ENCODE data around the gene SMCR8.
A peak's percentile ranks its signal among the peaks of the same experiment; 100 is the strongest.

SMCR8 gene

GRCh38 chr17:18363101-18364049 is 48.3 kb downstream of the SMCR8 start, which contains the start of gene SHMT1:
TSS of gene SHMT1 (minus strand) at chr17:18363550. CDS start at chr17:18355981, 7,569 bp downstream.
- DNase-seq: peak; percentile 92

DNA sequence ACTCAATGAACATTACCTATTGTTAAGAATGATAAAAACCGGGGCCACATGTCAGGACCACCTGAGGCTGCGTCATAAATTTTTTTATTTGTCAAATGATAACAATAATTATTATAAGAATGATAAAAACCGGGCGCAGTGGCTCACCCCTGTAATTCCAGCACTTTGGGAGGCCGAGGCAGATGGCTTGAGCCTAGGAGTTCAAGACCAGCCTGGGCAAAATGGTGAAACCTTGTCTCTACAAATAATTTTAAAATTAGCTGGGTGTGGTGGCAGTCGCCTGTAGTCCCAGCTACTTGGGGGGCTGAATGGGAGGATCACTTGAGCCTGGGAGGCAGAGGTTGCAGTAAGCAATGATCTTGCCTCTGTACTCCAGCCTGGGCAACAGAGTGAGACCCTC is 49.1 kb downstream of the SMCR8 start:
- DNase-seq: no peak

DNA sequence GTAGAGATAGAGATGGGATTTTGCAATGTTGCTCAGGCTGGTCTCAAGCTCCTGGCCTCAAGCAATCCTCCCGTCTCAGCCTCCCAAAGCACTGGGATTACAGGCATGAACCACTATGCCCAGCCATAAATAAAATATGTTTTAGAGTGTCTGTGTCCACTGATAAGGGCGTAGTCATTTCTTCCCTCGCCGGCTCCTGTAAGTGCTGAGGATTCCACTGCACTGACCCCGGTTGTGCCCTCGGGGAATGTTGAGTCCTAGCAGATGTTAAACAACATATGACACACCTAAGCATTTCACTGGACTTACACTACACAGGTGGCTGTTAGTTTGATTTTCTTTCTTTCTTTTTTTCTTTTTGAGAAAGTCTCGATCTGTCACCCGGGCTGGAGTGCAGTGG is 53.9 kb downstream of the SMCR8 start:
- peak; percentile 6 for DNase-seq

GRCh38 chr17:18370761-18371160 is 55.7 kb downstream of the SMCR8 start:
- DNase-seq: no peak

GRCh38 chr17:18371455-18371854 is 56.4 kb downstream of the SMCR8 start:
- no peak for DNase-seq

DNA sequence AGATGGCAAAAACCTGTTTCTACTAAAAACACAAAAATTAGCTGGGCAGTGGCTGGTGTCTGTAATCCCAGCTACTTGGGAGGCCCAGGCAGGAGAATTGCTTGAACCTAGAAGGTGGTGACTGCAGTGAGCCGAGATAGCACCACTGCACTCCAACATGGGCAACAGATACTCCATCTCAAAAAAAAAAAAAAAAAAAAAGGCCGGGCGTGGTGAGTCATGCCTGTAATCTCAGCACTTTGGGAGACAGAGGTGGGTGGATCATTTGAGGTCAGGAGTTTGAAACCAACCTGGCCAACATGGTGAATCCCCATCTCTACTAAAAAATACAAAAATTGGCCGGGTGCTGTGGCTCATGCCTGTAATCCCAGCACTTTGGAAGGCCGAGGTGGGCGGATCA is 58.1 kb downstream of the SMCR8 start:
- DNase-seq: peak; percentile 5

DNA sequence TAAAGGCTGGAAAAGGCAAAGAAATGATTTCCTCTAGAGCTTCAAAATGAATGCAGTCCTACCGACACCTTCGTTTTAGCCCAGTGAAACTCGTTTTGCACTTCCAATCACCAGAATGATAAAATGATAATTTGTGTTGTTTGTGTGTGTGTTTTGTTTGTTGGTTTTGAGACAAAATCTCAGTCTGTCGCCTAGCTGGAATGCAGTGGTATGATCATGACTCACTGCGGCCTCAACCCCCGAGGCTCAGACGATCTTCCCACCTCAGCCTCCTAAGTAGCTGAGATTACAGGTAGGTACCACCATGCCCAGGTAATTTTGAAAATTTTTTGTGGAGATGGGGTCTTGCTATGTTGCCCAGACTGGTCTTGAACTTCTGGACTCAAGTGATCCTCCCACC is 59.1 kb downstream of the SMCR8 start:
- no peak for DNase-seq

Measured in OCI-M1 (cell line).